H1 (cell line): Measurements from ENCODE around the gene THBD. TPM values are rescaled to one million over a fixed set of nuclear protein-coding genes. Genes with fewer than 3 reads are reported as not detected.

Experiments used
- CTCF ChIA-PET: fragments of 300-600 bp; sonication (Branson Sonifier 250); formaldehyde crosslinking; loops from one replicate; lab custom pipeline; 2021; ENCODE audit not compliant: partially characterized antibody; lab: Charles Lee
- POLR2A ChIA-PET: fragments of 300-600 bp; sonication (Branson Sonifier 250); formaldehyde crosslinking; loops from one replicate; lab custom pipeline; 2021; ENCODE audit warnings: inconsistent platforms; ENCODE audit not compliant: partially characterized antibody; lab: Charles Lee
- DNase-seq, 2 experiments: peaks; one replicate each; pipeline versions ENCODE4 v3.0.0 to v3.0.0-alpha.2; 2010 to 2022; ENCODE audit warnings: low spot score in 2 of 2, low read depth in 1 of 2, mixed read lengths in 1 of 2
- FAIRE-seq: peaks from 2 replicates; lab custom pipeline; 2011; peaks lifted over from hg19 to GRCh38; lab: Jason Lieb, UNC
- H2AFZ ChIP-seq: 2 replicates; pipeline ENCODE4 v1.8.1; 2012; ENCODE audit warnings: low read length, inconsistent platforms
- H2AK5ac ChIP-seq: 2 replicates; pipeline ENCODE4 v1.6.1; 2013; ENCODE audit warnings: low read depth, low read length
- H2BK120ac ChIP-seq: replicated peaks from 2 replicates; pipeline ENCODE3; 2013; ENCODE audit warnings: low read depth, low read length, inconsistent platforms
- H2BK12ac ChIP-seq: 2 replicates; pipeline ENCODE4 v1.6.1; 2013; ENCODE audit warnings: low read depth, low read length
- H2BK15ac ChIP-seq: 2 replicates; pipeline ENCODE4 v1.6.1; 2013; ENCODE audit warnings: low read length
- H2BK20ac ChIP-seq: 2 replicates; pipeline ENCODE4 v1.6.1; 2013; ENCODE audit warnings: low read length
- H2BK5ac ChIP-seq: 2 replicates; pipeline ENCODE4 v1.6.1; 2013; ENCODE audit warnings: low read depth, low read length
- H3K14ac ChIP-seq: 2 replicates; pipeline ENCODE4 v1.6.1; 2013; ENCODE audit warnings: inconsistent platforms; ENCODE audit not compliant: insufficient read length
- H3K18ac ChIP-seq: 2 replicates; pipeline ENCODE4 v1.6.1; 2013; ENCODE audit warnings: low read length; ENCODE audit errors: extremely low read depth
- H3K23ac ChIP-seq: 2 replicates; pipeline ENCODE4 v1.6.1; 2013; ENCODE audit warnings: inconsistent platforms; ENCODE audit not compliant: insufficient read length
- H3K23me2 ChIP-seq: 2 replicates; pipeline ENCODE4 v1.6.1; 2013; ENCODE audit warnings: low read depth, low read length
- H3K27ac ChIP-seq: 2 replicates; pipeline ENCODE4 v1.6.1; 2011; ENCODE audit warnings: low read depth, low read length, inconsistent platforms
- H3K27me3 ChIP-seq, 4 experiments: replicated peaks in 1 of 4; 1 replicate in 1 of 4; 2 replicates in 3 of 4; pipeline versions ENCODE4 v1.6.1 to v1.8.1; 2011 to 2013; ENCODE audit warnings: low read length in 3 of 4, mild to moderate bottlenecking in 3 of 4, inconsistent platforms in 2 of 4, mixed read lengths in 2 of 4, moderate library complexity in 1 of 4; ENCODE audit not compliant: control insufficient read depth in 3 of 4, insufficient read depth in 3 of 4; ENCODE audit errors: extremely low read depth in 1 of 4
- H3K36me3 ChIP-seq, 4 experiments: 2 replicates each; pipeline versions ENCODE4 v1.6.1 to v1.8.1; 2011 to 2013; ENCODE audit warnings: mild to moderate bottlenecking in 4 of 4, low read length in 3 of 4, moderate library complexity in 2 of 4, control low read depth in 1 of 4, inconsistent platforms in 1 of 4; ENCODE audit not compliant: insufficient read depth in 4 of 4, control insufficient read depth in 2 of 4
- H3K4ac ChIP-seq: replicated peaks from 2 replicates; pipeline ENCODE3; 2013; ENCODE audit warnings: low read length, low read depth, mixed read lengths, inconsistent platforms; ENCODE audit not compliant: insufficient read length
- H3K4me1 ChIP-seq, 4 experiments: replicated peaks in 1 of 4; 1 replicate in 1 of 4; 2 replicates in 3 of 4; pipeline versions ENCODE4 v1.6.1 to v1.8.1; 2011 to 2013; ENCODE audit warnings: low read length in 3 of 4, inconsistent platforms in 2 of 4, mixed read lengths in 1 of 4; ENCODE audit not compliant: insufficient read depth in 4 of 4, control insufficient read depth in 3 of 4
- H3K4me2 ChIP-seq, 2 experiments: 2 replicates each; pipeline versions ENCODE4 v1.6.1 to v1.8.1; 2011 to 2013; ENCODE audit warnings: low read depth in 2 of 2, low read length in 2 of 2, control low read depth in 1 of 2, inconsistent platforms in 1 of 2, mild to moderate bottlenecking in 1 of 2; ENCODE audit not compliant: insufficient read depth in 1 of 2
- H3K4me3 ChIP-seq, 4 experiments: fragments of 200-600, 300-600 bp in 1 of 4; sonication (generic), shearing (Covaris generic), sonication (Bioruptor Twin) in 1 of 4; 2 replicates each; pipeline versions ENCODE4 v1.5.1 to v1.8.1; 2011 to 2016; ENCODE audit warnings: low read length in 4 of 4, low read depth in 3 of 4, control low read depth in 2 of 4, inconsistent platforms in 2 of 4, mild to moderate bottlenecking in 2 of 4, mixed read lengths in 1 of 4, moderate library complexity in 1 of 4; ENCODE audit not compliant: insufficient read depth in 2 of 4; ENCODE audit errors: extremely low read depth in 1 of 4
- H3K56ac ChIP-seq: replicated peaks from 2 replicates; pipeline ENCODE3; 2013; ENCODE audit warnings: low read depth, mild to moderate bottlenecking, mixed read lengths, low read length, inconsistent platforms; ENCODE audit not compliant: insufficient read length
- H3K79me1 ChIP-seq: 2 replicates; pipeline ENCODE4 v1.6.1; 2013; ENCODE audit warnings: low read depth, low read length, control low read depth
- H3K79me2 ChIP-seq, 2 experiments: 2 replicates each; pipeline versions ENCODE4 v1.6.1 to v1.8.1; 2012 to 2013; ENCODE audit warnings: low read length in 2 of 2, mild to moderate bottlenecking in 2 of 2, inconsistent platforms in 1 of 2; ENCODE audit not compliant: insufficient read depth in 2 of 2, control insufficient read depth in 1 of 2
- H3K9ac ChIP-seq, 4 experiments: replicated peaks in 1 of 4; 1 replicate in 1 of 4; 2 replicates in 3 of 4; pipeline versions ENCODE4 v1.6.1 to v1.8.1; 2011 to 2013; ENCODE audit warnings: low read depth in 3 of 4, low read length in 3 of 4, control low read depth in 2 of 4, mild to moderate bottlenecking in 2 of 4, moderate library complexity in 2 of 4, inconsistent platforms in 1 of 4; ENCODE audit errors: extremely low read depth in 1 of 4
- H3K9me3 ChIP-seq, 2 experiments: 2 replicates each; pipeline versions ENCODE4 v1.6.1 to v1.8.1; 2012 to 2013; ENCODE audit warnings: mild to moderate bottlenecking in 2 of 2, moderate library complexity in 2 of 2, control low read depth in 1 of 2, inconsistent platforms in 1 of 2, low read depth in 1 of 2, low read length in 1 of 2, mixed read lengths in 1 of 2; ENCODE audit not compliant: insufficient read depth in 2 of 2
- H4K20me1 ChIP-seq, 2 experiments: replicated peaks in 1 of 2; 2 replicates each; pipeline versions ENCODE3 to v1.8.1; 2011 to 2013; ENCODE audit warnings: inconsistent platforms in 2 of 2, low read length in 2 of 2, mild to moderate bottlenecking in 1 of 2; ENCODE audit not compliant: insufficient read depth in 2 of 2, control insufficient read depth in 1 of 2
- H4K5ac ChIP-seq: 2 replicates; pipeline ENCODE4 v1.6.1; 2013; ENCODE audit warnings: low read length, low read depth, mixed read lengths, inconsistent platforms; ENCODE audit not compliant: insufficient read length
- H4K8ac ChIP-seq: 2 replicates; pipeline ENCODE4 v1.8.0; 2013; ENCODE audit warnings: mild to moderate bottlenecking, moderate library complexity, low read length, inconsistent platforms; ENCODE audit not compliant: insufficient read depth; ENCODE audit errors: extremely low read depth
- H4K91ac ChIP-seq: replicated peaks from 2 replicates; pipeline ENCODE3; 2013; ENCODE audit warnings: low read length, mixed read lengths, inconsistent platforms; ENCODE audit not compliant: insufficient read length
- BACH1 ChIP-seq: IDR thresholded peaks from 2 replicates; pipeline ENCODE4 v1.6.1; 2012; ENCODE audit warnings: low read length, improper control_type of control experiment
- CBX5 ChIP-seq: fragments of 300-800, 300-1000 bp; sonication (generic); IDR thresholded peaks from 2 replicates; pipeline ENCODE4 v1.7.1; 2016; ENCODE audit warnings: antibody characterized with exemption, low read length, low read depth
- CEBPB ChIP-seq: IDR thresholded peaks from 2 replicates; pipeline ENCODE4 v1.6.1; 2012; ENCODE audit warnings: low read depth, low read length
- E2F6 ChIP-seq: IDR thresholded peaks from 2 replicates; pipeline ENCODE4 v1.6.1; 2012; ENCODE audit warnings: inconsistent platforms
- GABPA ChIP-seq: IDR thresholded peaks from 2 replicates; pipeline ENCODE4 v1.6.1; 2011; ENCODE audit warnings: mild to moderate bottlenecking, low read length, moderate library complexity, borderline replicate concordance; ENCODE audit not compliant: insufficient read depth
- MAX ChIP-seq: IDR thresholded peaks from 2 replicates; pipeline ENCODE4 v1.6.1; 2012; ENCODE audit warnings: inconsistent platforms
- NRF1 ChIP-seq: IDR thresholded peaks from 2 replicates; pipeline ENCODE4 v1.6.1; 2011; ENCODE audit warnings: mild to moderate bottlenecking, low read depth, low read length, improper control_type of control experiment
- RAD21 ChIP-seq, 2 experiments: IDR thresholded peaks in 1 of 2; conservative IDR thresholded peaks in 1 of 2; 2 replicates each; pipeline ENCODE4 v1.6.1; 2011; ENCODE audit warnings: low read depth in 2 of 2, low read length in 2 of 2, improper control_type of control experiment in 1 of 2, inconsistent platforms in 1 of 2, mild to moderate bottlenecking in 1 of 2, moderate library complexity in 1 of 2
- RBBP5 ChIP-seq: IDR thresholded peaks from 2 replicates; pipeline ENCODE4 v1.7.1; 2012; ENCODE audit warnings: low read depth, mild to moderate bottlenecking, inconsistent platforms, low read length, moderate library complexity, borderline replicate concordance
- RNF2 ChIP-seq: fragments of 200-900, 300-1000 bp; sonication (generic); IDR thresholded peaks from 2 replicates; pipeline ENCODE4 v1.7.1; 2016; ENCODE audit warnings: borderline replicate concordance, low read depth, mild to moderate bottlenecking, antibody characterized with exemption, low read length; ENCODE audit not compliant: poor library complexity, severe bottlenecking; ENCODE audit errors: missing control alignments
- SUZ12 ChIP-seq: fragments of 200-600 bp; sonication (generic); IDR thresholded peaks from 2 replicates; pipeline ENCODE4 v1.6.1; 2012; ENCODE audit warnings: mild to moderate bottlenecking, inconsistent platforms, low read length, moderate library complexity, mixed read lengths
- TAF7 ChIP-seq: optimal IDR thresholded peaks from 2 replicates; pipeline ENCODE3; 2011; ENCODE audit warnings: low read depth, mild to moderate bottlenecking, inconsistent platforms, low read length, moderate library complexity, borderline replicate concordance
- TCF12 ChIP-seq: IDR thresholded peaks from 2 replicates; pipeline ENCODE4 v1.6.1; 2011; ENCODE audit warnings: low read depth, mild to moderate bottlenecking, low read length
- WGBS, 2 experiments: shearing (Covaris generic) in 1 of 2; methylation state at CpG; one replicate each; pipeline versions ENCODE4 v1.1.6 to v1.1.7; 2013 to 2015; ENCODE audit warnings: low lambda C conversion rate in 2 of 2, mixed read lengths in 2 of 2, inconsistent platforms in 1 of 2, low coverage in 1 of 2, missing lambda C conversion rate in 1 of 2; ENCODE audit not compliant: insufficient replicate concordance in 2 of 2, insufficient coverage in 1 of 2, insufficient read length in 1 of 2; ENCODE audit errors: extremely low coverage in 1 of 2, missing lambda C conversion rate in 1 of 2; 5-methylcytosine and 5-hydroxymethylcytosine counted together
- polyA plus RNA-seq, 7 experiments: library from polyadenylated mRNA; depleted of rRNA in 3 of 7; stranded (reverse) in 5 of 7; unstranded in 2 of 7; fragments of >200 nt in 5 of 7; fragments of 200-250 nt in 2 of 7; gene quantifications; 1 replicate in 5 of 7; 2 replicates in 1 of 7; 4 replicates in 1 of 7; pipeline versions ENCODE4 v1.2.1 to v1.2.3, GENCODE V29; 2011 to 2013; ENCODE audit warnings: missing spikeins in 2 of 7, mixed read lengths in 2 of 7
- total RNA-seq: library from RNA; stranded (reverse); fragmentation: NEBNext Ultra II Directional; extraction: Animal tissue kit (Norgen Biotek cat#: 25700); gene quantifications from 2 replicates; pipeline ENCODE4 v1.2.1, GENCODE V29; 2021

The THBD gene
- total and polyA plus RNA-seq, 2 of the 8 experiments (the other 6 are each of a cell fraction or from before 2014, with no cell fraction given): 0.21 to 0.43 TPM

- H2BK15ac ChIP-seq: no peak overlapping the region
- no peak overlapping the region for H2AK5ac ChIP-seq
- no peaks in the 10 kb centered on the region for H3K27me3 ChIP-seq
- CTCF ChIA-PET: interaction anchor here (0.7 to 4.8 kb wide), 18 partner anchors 9 to 388 kb away, joined by 3 to 43 read pairs (median 4); partner anchors contain the start of gene THBD
- 91% methylated on average over 2 of the region's 2 CpGs; no CpG with 5 or more reads in 1 of the 2 experiments for WGBS, 2 experiments
- H2BK5ac ChIP-seq: no peak overlapping the region
- peaks cover 0 to 7% (median 0%) of the 10 kb centered on the region in 4 experiments; a peak in 1 of 7 replicates for H3K4me1 ChIP-seq
- H3K4me3 ChIP-seq: no peak overlapping the region
- H3K14ac ChIP-seq: no peak overlapping the region
- no peaks in the 10 kb centered on the region for H3K79me1 ChIP-seq
- no peak overlapping the region for H3K27ac ChIP-seq
- no peak overlapping the region for H3K18ac ChIP-seq
- no peak overlapping the region for H4K8ac ChIP-seq
- no peak overlapping the region for H3K9ac ChIP-seq
- H4K5ac ChIP-seq: no peak overlapping the region
- H3K56ac ChIP-seq: no peak overlapping the region
- no peak overlapping the region for H3K4ac ChIP-seq
- H2BK12ac ChIP-seq: no peak overlapping the region
- no peaks in the 10 kb centered on the region for H4K20me1 ChIP-seq
- H3K79me2 ChIP-seq: no peaks in the 10 kb centered on the region
- H3K36me3 ChIP-seq: no peaks in the 10 kb centered on the region
- DNase-seq: no peak
- H2BK20ac ChIP-seq: no peak overlapping the region
- no peaks in the 10 kb centered on the region for H3K23me2 ChIP-seq
- POLR2A ChIA-PET: no interaction called here
- H2AFZ ChIP-seq: no peak overlapping the region
- H3K23ac ChIP-seq: no peak overlapping the region
- no peak overlapping the region for H2BK120ac ChIP-seq
- no peak for FAIRE-seq
- H4K91ac ChIP-seq: no peak overlapping the region
- H3K9me3 ChIP-seq: no peaks in the 10 kb centered on the region
- no peak overlapping the region for H3K4me2 ChIP-seq
- TF ChIP-seq BACH1: no peak
- TF ChIP-seq TCF12: no peak
- TF ChIP-seq E2F6: no peak
- TF ChIP-seq RNF2: no peak
- TF ChIP-seq CBX5: no peak
- no peak for TF ChIP-seq GABPA
- TF ChIP-seq CEBPB: no peak
- TF ChIP-seq TAF7: no peak
- TF ChIP-seq RBBP5: no peak
- no peak for TF ChIP-seq RAD21 (IDR thresholded peaks at IDR 0.05 in 1 of 2, conservative IDR thresholded peaks at IDR 0.05 in 1 of 2; ENCODE audit: low read depth in 2 of 2, low read length in 2 of 2)
- TF ChIP-seq NRF1: no peak
- TF ChIP-seq SUZ12: no peak
- TF ChIP-seq MAX: no peak
Measured at GRCh38 chr20:23079926-23080325, 30.5 kb upstream of the THBD start.
